ENCODE results near the gene VPS35L. TPM values are rescaled to one million over a fixed set of nuclear protein-coding genes. Genes with fewer than 3 reads are reported as not detected.

Gene VPS35L
- total and polyA plus RNA-seq, 4 donors: 27.4 to 65.4 (median 47.1) TPM

DNA sequence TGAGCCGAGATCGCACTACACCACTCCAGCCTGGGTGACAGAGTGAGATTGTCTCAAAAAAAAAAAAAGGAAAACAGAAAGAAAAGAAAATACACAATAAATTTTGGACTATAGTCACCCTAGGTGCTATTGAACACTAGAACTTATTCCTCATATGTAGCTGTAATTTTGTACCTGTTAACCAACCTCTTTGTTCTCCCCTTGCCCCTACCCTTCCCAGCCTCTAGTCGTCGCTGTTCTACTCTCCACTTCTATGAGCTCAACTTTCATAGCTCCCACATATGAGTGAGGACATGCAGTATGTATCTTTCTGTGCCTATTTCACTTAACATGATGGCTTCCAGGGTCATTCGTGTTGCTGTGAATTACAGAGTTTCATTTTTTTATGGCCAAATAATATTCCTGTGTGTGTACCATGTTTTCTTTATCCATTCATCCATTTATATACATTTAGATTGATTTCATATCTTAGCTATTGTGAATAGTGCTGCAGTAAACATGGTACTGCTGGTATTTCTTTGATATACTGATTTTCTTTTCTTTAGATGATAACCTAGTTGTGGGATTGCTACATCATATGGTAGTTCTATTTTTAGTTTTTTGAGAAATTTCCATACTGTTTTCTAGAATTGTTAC is 28.3 kb downstream of the VPS35L start:
- no peaks in the 10 kb centered on the region for H3K27me3 ChIP-seq (ENCODE audit: control insufficient read depth in 3 of 3, insufficient read depth in 3 of 3, low read length in 2 of 3)
- no peak overlapping the region for H3K27ac ChIP-seq (ENCODE audit: low read depth in 1 of 2, low read length in 1 of 2)
- no peak overlapping the region for H3K9ac ChIP-seq (ENCODE audit: insufficient read depth in 1 of 2, low read length in 2 of 2)
- TF ChIP-seq, protein P1, sequence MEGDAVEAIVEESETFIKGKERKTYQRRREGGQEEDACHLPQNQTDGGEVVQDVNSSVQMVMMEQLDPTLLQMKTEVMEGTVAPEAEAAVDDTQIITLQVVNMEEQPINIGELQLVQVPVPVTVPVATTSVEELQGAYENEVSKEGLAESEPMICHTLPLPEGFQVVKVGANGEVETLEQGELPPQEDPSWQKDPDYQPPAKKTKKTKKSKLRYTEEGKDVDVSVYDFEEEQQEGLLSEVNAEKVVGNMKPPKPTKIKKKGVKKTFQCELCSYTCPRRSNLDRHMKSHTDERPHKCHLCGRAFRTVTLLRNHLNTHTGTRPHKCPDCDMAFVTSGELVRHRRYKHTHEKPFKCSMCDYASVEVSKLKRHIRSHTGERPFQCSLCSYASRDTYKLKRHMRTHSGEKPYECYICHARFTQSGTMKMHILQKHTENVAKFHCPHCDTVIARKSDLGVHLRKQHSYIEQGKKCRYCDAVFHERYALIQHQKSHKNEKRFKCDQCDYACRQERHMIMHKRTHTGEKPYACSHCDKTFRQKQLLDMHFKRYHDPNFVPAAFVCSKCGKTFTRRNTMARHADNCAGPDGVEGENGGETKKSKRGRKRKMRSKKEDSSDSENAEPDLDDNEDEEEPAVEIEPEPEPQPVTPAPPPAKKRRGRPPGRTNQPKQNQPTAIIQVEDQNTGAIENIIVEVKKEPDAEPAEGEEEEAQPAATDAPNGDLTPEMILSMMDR (IDR thresholded peaks at IDR 0.05; ENCODE audit: control extremely low read depth, extremely low read depth): peak; percentile 27
- ATAC-seq (ENCODE audit: insufficient read depth, low FRiP score) (no peak), DNase-seq (peak in 2 of 3 donors; percentile 61 to 64)
- peaks cover 0 to 7% (median 0%) of the 10 kb centered on the region in 4 donors for H3K9me3 ChIP-seq (ENCODE audit: control insufficient read depth in 4 of 4, insufficient read depth in 3 of 4, low read length in 3 of 4)
- H3K4me3 ChIP-seq: no peak overlapping the region
- H3K4me1 ChIP-seq (ENCODE audit: control insufficient read depth in 5 of 5, insufficient read depth in 5 of 5, low read length in 5 of 5): no peaks in the 10 kb centered on the region
- 58 to 64% methylated on average over 5 of the region's 5 CpGs for WGBS, 2 donors
- peaks cover 15 to 34% (median 28%) of the 10 kb centered on the region in 4 donors for H3K36me3 ChIP-seq (ENCODE audit: control insufficient read depth in 4 of 4, insufficient read depth in 4 of 4, low read length in 4 of 4)

DNA sequence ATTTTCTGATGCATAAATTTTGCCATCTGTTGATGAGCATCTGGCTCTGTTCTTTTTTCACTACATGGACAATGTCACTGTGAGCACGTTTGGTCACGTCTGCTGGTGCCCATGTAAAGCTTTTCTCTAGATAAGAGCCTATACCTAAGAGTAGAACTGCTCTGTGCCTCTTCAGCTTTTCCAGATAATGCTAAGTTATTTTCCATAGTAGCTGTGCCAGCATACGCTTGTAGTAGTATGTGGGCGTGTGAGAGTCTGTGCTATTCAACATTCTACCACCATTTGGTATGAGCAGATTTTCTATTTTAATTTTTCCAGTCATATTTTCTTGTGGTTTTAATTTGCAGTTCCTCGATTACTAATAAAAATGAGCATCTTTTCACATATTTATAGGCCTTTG is 33.2 kb downstream of the VPS35L start:
- H3K9ac ChIP-seq (ENCODE audit: insufficient read depth in 1 of 2, low read length in 2 of 2): no peak overlapping the region

DNA sequence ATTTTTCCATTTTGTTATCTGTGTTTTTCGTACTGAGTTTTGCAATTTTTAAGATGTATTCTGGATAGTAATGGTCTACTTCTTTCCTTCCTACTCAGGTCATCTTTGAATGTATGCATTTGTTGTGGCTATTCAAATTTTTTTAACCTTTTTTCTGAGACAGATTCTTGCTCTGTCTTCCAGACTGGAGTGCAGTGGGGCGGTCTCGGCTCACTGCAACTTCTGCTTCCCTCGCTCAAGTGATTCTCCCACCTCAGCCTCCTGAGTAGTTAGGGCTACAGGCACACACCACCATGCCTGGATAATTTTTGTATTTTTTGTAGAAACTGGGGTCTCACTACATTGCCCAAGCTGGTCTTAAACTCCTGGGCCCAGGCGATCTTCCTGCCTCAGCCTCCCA is 33.6 kb downstream of the VPS35L start:
- DNase-seq: no peak
- WGBS, 2 donors: 94 to 95% methylated on average over 5 of the region's 5 CpGs

More for the DNA sequence above, 33.2 kb downstream of the VPS35L start:
- H3K27me3 ChIP-seq (ENCODE audit: control insufficient read depth in 3 of 3, insufficient read depth in 3 of 3, low read length in 2 of 3): no peaks in the 10 kb centered on the region
- no peak overlapping the region for H3K4me3 ChIP-seq
- TF ChIP-seq, protein P1 (IDR thresholded peaks at IDR 0.05; ENCODE audit: control extremely low read depth, extremely low read depth): no peak
- peaks cover 4 to 22% (median 12%) of the 10 kb centered on the region in 4 donors for H3K36me3 ChIP-seq (ENCODE audit: control insufficient read depth in 4 of 4, insufficient read depth in 4 of 4, low read length in 4 of 4)
- H3K27ac ChIP-seq (ENCODE audit: low read depth in 1 of 2, low read length in 1 of 2): no peak overlapping the region
- peak in 1 of 3 donors; percentile 4 for DNase-seq
- no peaks in the 10 kb centered on the region for H3K9me3 ChIP-seq (ENCODE audit: control insufficient read depth in 4 of 4, insufficient read depth in 3 of 4, low read length in 3 of 4)
- H3K4me1 ChIP-seq (ENCODE audit: control insufficient read depth in 5 of 5, insufficient read depth in 5 of 5, low read length in 5 of 5): peaks cover 0 to 11% (median 4%) of the 10 kb centered on the region in 5 donors
- 85 to 94% methylated on average over 5 of the region's 5 CpGs for WGBS, 2 donors
- ATAC-seq (ENCODE audit: insufficient read depth, low FRiP score): no peak

More for the DNA sequence above, 33.6 kb downstream of the VPS35L start:
- no peaks in the 10 kb centered on the region for H3K9me3 ChIP-seq (ENCODE audit: control insufficient read depth in 4 of 4, insufficient read depth in 3 of 4, low read length in 3 of 4)
- TF ChIP-seq, protein P1 (IDR thresholded peaks at IDR 0.05; ENCODE audit: control extremely low read depth, extremely low read depth): no peak
- no peak overlapping the region for H3K27ac ChIP-seq (ENCODE audit: low read depth in 1 of 2, low read length in 1 of 2)
- peak overlapping the region in 1 of 2 donors; percentile 56 for H3K9ac ChIP-seq (ENCODE audit: insufficient read depth in 1 of 2, low read length in 2 of 2)
- ATAC-seq (ENCODE audit: insufficient read depth, low FRiP score): no peak
- peaks cover 4 to 26% (median 12%) of the 10 kb centered on the region in 4 donors for H3K36me3 ChIP-seq (ENCODE audit: control insufficient read depth in 4 of 4, insufficient read depth in 4 of 4, low read length in 4 of 4)
- H3K4me1 ChIP-seq (ENCODE audit: control insufficient read depth in 5 of 5, insufficient read depth in 5 of 5, low read length in 5 of 5): peaks cover 0 to 11% (median 4%) of the 10 kb centered on the region in 5 donors
- H3K27me3 ChIP-seq (ENCODE audit: control insufficient read depth in 3 of 3, insufficient read depth in 3 of 3, low read length in 2 of 3): no peaks in the 10 kb centered on the region
- H3K4me3 ChIP-seq: no peak overlapping the region
